ENCODE results near the gene FAM163B. TPM values are rescaled to one million over a fixed set of nuclear protein-coding genes. Genes with fewer than 3 reads are reported as not detected.

The FAM163B gene
- total RNA-seq, 6 donors from 2014 or later, result not detected

DNA sequence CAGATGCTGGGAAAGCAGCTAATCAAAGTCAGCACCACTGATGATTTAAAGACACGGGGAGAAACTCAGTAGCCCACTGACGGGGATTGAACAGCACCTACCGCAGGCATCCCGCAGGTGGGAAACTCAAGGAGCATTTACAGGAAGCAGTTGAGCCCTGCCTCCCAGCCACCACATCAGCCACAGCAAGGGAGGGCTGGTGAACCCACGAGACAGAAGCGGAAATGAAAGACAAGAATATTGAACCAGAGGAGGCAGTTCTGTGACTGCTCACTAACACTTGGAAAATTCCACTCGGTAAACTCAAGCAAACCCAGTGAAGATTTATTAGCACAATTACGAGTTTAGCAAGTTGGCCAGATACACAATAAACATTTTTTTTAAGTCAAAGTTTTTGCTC lies 10.6 kb upstream of the FAM163B start:
- DNase-seq, result no peak
- TF ChIP-seq, protein P1, sequence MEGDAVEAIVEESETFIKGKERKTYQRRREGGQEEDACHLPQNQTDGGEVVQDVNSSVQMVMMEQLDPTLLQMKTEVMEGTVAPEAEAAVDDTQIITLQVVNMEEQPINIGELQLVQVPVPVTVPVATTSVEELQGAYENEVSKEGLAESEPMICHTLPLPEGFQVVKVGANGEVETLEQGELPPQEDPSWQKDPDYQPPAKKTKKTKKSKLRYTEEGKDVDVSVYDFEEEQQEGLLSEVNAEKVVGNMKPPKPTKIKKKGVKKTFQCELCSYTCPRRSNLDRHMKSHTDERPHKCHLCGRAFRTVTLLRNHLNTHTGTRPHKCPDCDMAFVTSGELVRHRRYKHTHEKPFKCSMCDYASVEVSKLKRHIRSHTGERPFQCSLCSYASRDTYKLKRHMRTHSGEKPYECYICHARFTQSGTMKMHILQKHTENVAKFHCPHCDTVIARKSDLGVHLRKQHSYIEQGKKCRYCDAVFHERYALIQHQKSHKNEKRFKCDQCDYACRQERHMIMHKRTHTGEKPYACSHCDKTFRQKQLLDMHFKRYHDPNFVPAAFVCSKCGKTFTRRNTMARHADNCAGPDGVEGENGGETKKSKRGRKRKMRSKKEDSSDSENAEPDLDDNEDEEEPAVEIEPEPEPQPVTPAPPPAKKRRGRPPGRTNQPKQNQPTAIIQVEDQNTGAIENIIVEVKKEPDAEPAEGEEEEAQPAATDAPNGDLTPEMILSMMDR (IDR thresholded peaks at IDR 0.05), result no peak
- no peak for TF ChIP-seq POLR2AphosphoS5 (IDR thresholded peaks at IDR 0.05)
- TF ChIP-seq EP300 (IDR thresholded peaks at IDR 0.05), result no peak
- no peak for TF ChIP-seq POLR2A (IDR thresholded peaks at IDR 0.05)
- ATAC-seq (ENCODE audit: low FRiP score in 2 of 2), result no peak
- H3K27ac ChIP-seq, result no peak overlapping the region
- H3K9me3 ChIP-seq, result no peaks in the 10 kb centered on the region
- peaks cover 0 to 12% (median 0%) of the 10 kb centered on the region in 4 donors for H3K27me3 ChIP-seq
- H3K36me3 ChIP-seq, result no peaks in the 10 kb centered on the region
- no peak overlapping the region for H3K4me3 ChIP-seq
- 16 to 19% methylated on average over 8 of the region's 8 CpGs for WGBS, 2 donors
- H3K4me1 ChIP-seq, result peaks cover 0 to 5% (median 0%) of the 10 kb centered on the region in 4 donors

- 85 to 90% methylated on average over 10 of the region's 10 CpGs for WGBS, 2 donors
- no peak for TF ChIP-seq EP300 (IDR thresholded peaks at IDR 0.05)
- TF ChIP-seq POLR2A (IDR thresholded peaks at IDR 0.05), result no peak
- TF ChIP-seq POLR2AphosphoS5 (IDR thresholded peaks at IDR 0.05), result no peak
- TF ChIP-seq, protein P1 (IDR thresholded peaks at IDR 0.05), result no peak
- H3K27me3 ChIP-seq, result peaks cover 0 to 12% (median 0%) of the 10 kb centered on the region in 4 donors
These were observed 9.5 kb upstream of the FAM163B start for GRCh38 chr9:133618726-133619125.

DNA sequence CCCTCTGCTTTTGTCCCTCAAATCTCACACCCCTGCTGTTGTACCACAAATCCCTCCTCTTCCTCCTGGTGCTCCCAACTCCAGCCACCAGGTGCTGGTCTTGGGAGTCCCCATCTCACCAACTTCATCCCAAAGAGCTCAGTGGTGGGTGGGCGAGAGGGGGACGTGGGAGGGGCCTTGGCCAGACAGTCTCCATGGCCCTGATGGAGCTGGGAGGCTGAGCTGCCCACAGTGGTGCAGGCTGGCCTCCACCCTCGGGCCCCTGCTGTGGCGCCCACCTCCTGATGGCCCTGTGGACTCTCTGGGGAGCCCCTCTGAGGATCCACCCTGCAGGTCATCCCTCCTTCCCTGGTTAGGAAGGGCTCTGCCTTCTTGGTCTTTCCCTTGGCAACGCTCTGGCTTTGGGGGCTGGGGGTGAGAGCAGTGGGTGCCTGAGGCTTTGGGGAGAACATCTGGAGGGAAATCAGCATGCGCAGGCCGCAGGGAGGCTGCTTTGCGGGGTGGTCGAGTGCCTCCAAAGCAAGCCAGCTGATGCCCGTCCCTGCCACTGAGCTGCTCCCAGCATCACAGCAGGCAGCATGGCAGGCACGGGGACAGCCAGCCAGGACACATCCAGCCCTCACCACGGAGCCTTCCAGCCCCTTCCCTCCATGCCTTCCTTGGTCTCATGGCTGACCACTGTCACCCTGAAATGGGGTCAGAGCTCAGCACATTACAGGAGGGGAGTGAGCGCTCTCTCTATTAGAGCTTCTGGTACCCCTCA lies 7.6 kb upstream of the FAM163B start:
- Histone ChIP-seq H3K27ac (no peak overlapping the region), H3K4me1 (peaks cover 0 to 5% (median 0%) of the 10 kb centered on the region in 4 donors), H3K9me3 (no peaks in the 10 kb centered on the region), H3K27me3 (peaks cover 0 to 12% (median 0%) of the 10 kb centered on the region in 4 donors), H3K36me3 (no peaks in the 10 kb centered on the region), H3K4me3 (no peak overlapping the region)
- no peak for ATAC-seq (ENCODE audit: low FRiP score in 2 of 2)
- TF ChIP-seq, protein P1 (IDR thresholded peaks at IDR 0.05), result no peak
- TF ChIP-seq POLR2AphosphoS5 (IDR thresholded peaks at IDR 0.05), result no peak
- no peak for TF ChIP-seq POLR2A (IDR thresholded peaks at IDR 0.05)
- no peak for TF ChIP-seq EP300 (IDR thresholded peaks at IDR 0.05)
- no peak for DNase-seq
- 78% methylated on average over 12 of the region's 13 CpGs; no CpG with 5 or more reads in 1 of the 2 donors for WGBS, 2 donors

More at GRCh38 chr9:133618726-133619125, 9.5 kb upstream of the FAM163B start:
- DNase-seq (no peak), ATAC-seq (ENCODE audit: low FRiP score in 2 of 2) (no peak)
- H3K36me3 ChIP-seq, result no peaks in the 10 kb centered on the region
- no peaks in the 10 kb centered on the region for H3K9me3 ChIP-seq
- H3K4me3 ChIP-seq, result no peak overlapping the region
- no peak overlapping the region for H3K27ac ChIP-seq
- peaks cover 0 to 5% (median 0%) of the 10 kb centered on the region in 4 donors for H3K4me1 ChIP-seq

DNA sequence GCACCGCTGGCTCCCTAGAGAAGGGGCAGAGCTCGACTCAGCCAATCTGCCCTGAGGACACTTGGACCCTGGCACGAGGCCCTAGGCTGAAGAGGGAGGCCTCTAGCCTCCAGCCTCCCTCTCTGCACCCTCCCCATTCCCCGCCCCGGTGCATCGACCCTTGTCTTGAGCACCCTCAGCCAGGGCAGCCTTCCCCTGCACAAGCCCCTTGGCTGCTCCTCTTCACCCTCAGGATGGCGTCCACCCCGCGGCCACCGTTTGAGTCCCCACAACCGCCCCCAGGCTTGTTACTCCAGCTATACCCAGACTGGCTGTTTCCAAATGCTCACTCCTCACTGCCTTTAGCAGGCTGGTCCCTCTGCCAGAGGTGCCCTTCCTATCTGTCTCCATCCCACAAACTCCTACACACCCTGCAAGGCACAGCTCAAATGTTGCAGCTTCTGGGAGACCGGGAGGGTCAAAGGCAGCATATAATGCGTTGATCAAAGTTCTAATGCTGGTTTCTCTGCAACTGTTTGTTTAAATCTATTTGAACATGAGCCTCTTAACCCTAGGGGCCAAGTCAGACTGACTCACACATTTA lies 6.5 kb upstream of the FAM163B start:
- 75 to 79% methylated on average over 11 to 12 of the region's 13 CpGs for WGBS, 2 donors
- Histone ChIP-seq H3K27me3 (peaks cover 0 to 12% (median 0%) of the 10 kb centered on the region in 4 donors), H3K36me3 (no peaks in the 10 kb centered on the region), H3K9me3 (no peaks in the 10 kb centered on the region), H3K4me1 (peaks cover 0 to 5% (median 0%) of the 10 kb centered on the region in 4 donors), H3K4me3 (no peak overlapping the region), H3K27ac (no peak overlapping the region)
- peak in 1 of 2 donors; percentile 53 for DNase-seq
- ATAC-seq (ENCODE audit: low FRiP score in 2 of 2), result no peak
- TF ChIP-seq POLR2A (IDR thresholded peaks at IDR 0.05) (no peak), POLR2AphosphoS5 (IDR thresholded peaks at IDR 0.05) (no peak), EP300 (IDR thresholded peaks at IDR 0.05) (no peak)
- TF ChIP-seq, protein P1 (IDR thresholded peaks at IDR 0.05), result no peak
